ENCODE measurements around the gene NME1. TPM values are rescaled to one million over a fixed set of nuclear protein-coding genes. Genes with fewer than 3 reads are reported as not detected.

Gene NME1
- total and polyA plus RNA-seq, 5 donors from 2014 or later = 14.1 to 72.3 (median 49.8) TPM

DNA sequence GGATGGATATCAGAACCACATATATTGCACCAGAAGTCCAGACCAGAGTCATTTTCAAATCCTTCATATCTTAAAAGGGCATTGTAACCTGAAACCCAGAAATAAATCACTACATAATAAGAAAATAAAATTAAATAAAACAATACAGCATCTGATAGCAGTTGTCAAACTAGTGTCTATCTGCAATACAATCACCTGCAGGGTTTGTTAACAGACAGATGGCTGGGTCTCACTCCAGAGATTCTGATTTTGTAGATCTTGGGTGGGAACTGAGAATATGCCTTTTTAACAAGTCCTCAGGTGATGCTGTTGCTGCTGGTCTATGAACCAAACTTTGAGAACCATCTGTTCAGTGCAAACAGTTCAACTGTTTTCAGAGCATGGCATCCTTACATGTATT lies 50.5 kb downstream of the NME1 start:
- Mint-ChIP-seq H3K27me3 (no peaks in the 10 kb centered on the region), H3K4me3 (no peak overlapping the region), H3K27ac (no peak overlapping the region), H3K36me3 (peaks cover 22% of the 10 kb centered on the region), H3K4me1 (peaks cover 0 to 18% (median 5%) of the 10 kb centered on the region in 4 donors), H3K9me3 (no peaks in the 10 kb centered on the region)
- ATAC-seq (ENCODE audit: low read depth in 2 of 2) (no peak), DNase-seq (no peak)
- no peaks in the 10 kb centered on the region for H3K9me3 ChIP-seq (ENCODE audit: control insufficient read depth in 2 of 2, low read length in 2 of 2)
- peaks cover 7% of the 10 kb centered on the region for H3K4me1 ChIP-seq (ENCODE audit: control insufficient read depth, insufficient read depth, low read length, poor library complexity, severe bottlenecking)
- H3K27me3 ChIP-seq (ENCODE audit: control insufficient read depth, insufficient read depth, low read length) = no peaks in the 10 kb centered on the region
- no peak overlapping the region for H3K27ac ChIP-seq (ENCODE audit: insufficient read depth, low read length, poor library complexity, severe bottlenecking)
- H3K4me3 ChIP-seq (ENCODE audit: low read depth, low read length) = no peak overlapping the region
- H3K36me3 ChIP-seq (ENCODE audit: control insufficient read depth, insufficient read depth, low read length) = peaks cover 80% of the 10 kb centered on the region

Other genes with a start within 250 kb of the NME1 start
- 98.4 TPM for gene SPAG9, start 32.7 kb upstream of the NME1 start, total RNA-seq
- gene SPAG9, start 32.7 kb upstream of the NME1 start, polyA plus RNA-seq = 1 to 10 TPM; 4.7 to 6.8 (median 5.8) TPM
- gene NME2, start 12.9 kb downstream of the NME1 start, total RNA-seq = 167 TPM
- 100 to 1,000 TPM; 304 to 341 (median 328) TPM for gene NME2, start 12.9 kb downstream of the NME1 start, polyA plus RNA-seq
- 27.4 TPM for gene MBTD1, start 106.5 kb downstream of the NME1 start, total RNA-seq
- 1 to 10 TPM; 4.3 to 8.2 (median 5.8) TPM for gene MBTD1, start 106.5 kb downstream of the NME1 start, polyA plus RNA-seq
- 55.8 TPM for gene UTP18, start 107.0 kb downstream of the NME1 start, total RNA-seq
- gene UTP18, start 107.0 kb downstream of the NME1 start, polyA plus RNA-seq = 10 to 100 TPM; 50.2 to 56.7 (median 54.2) TPM